MCF 10A (cell line): Measurements from ENCODE around the gene NR1D2. TPM values are rescaled to one million over a fixed set of nuclear protein-coding genes. Genes with fewer than 3 reads are reported as not detected.

ENCODE experiments used
- BruUV-seq: library from RNA; stranded (reverse); fragments of 400-500 nt; replicated peaks from 2 replicates; lab custom pipeline; 2021; lab: Mats Ljungman, UMichigan
- CTCF ChIA-PET: fragments of 300-600 bp; sonication (Branson Sonifier 250); formaldehyde crosslinking; extraction: SDS; loops from one replicate; lab custom pipeline; 2021; ENCODE audit warnings: antibody characterized with exemption, inconsistent platforms; lab: Yijun Ruan, JAX
- POLR2A ChIA-PET: fragments of 300-600, 350-650 bp; sonication (Branson Sonifier 250); formaldehyde crosslinking; extraction: SDS; loops from one replicate; lab custom pipeline; 2020; ENCODE audit warnings: antibody characterized with exemption, inconsistent platforms; lab: Yijun Ruan, JAX
- DNase-seq: peaks from one replicate; pipeline ENCODE4 v3.0.0-alpha.2; 2018; ENCODE audit not compliant: unreplicated experiment
- H3K27ac Mint-ChIP-seq: one replicate; pipeline ENCODE4 v1.8.0; 2022; ENCODE audit warnings: mild to moderate bottlenecking, low read depth, mixed read lengths; ENCODE audit not compliant: unreplicated experiment
- H3K27me3 Mint-ChIP-seq: one replicate; pipeline ENCODE4 v1.8.0; 2022; ENCODE audit warnings: mixed read lengths; ENCODE audit not compliant: insufficient read depth, unreplicated experiment
- H3K36me3 Mint-ChIP-seq: one replicate; pipeline ENCODE4 v1.8.0; 2022; ENCODE audit warnings: mild to moderate bottlenecking, moderate library complexity, mixed read lengths; ENCODE audit not compliant: insufficient read depth, unreplicated experiment
- H3K4me1 Mint-ChIP-seq: one replicate; pipeline ENCODE4 v1.8.0; 2022; ENCODE audit warnings: mixed read lengths; ENCODE audit not compliant: insufficient read depth, unreplicated experiment
- H3K4me3 Mint-ChIP-seq: one replicate; pipeline ENCODE4 v1.8.0; 2022; ENCODE audit warnings: mild to moderate bottlenecking, moderate library complexity, mixed read lengths; ENCODE audit not compliant: unreplicated experiment
- H3K9me3 Mint-ChIP-seq: one replicate; pipeline ENCODE4 v1.8.0; 2022; ENCODE audit warnings: mixed read lengths; ENCODE audit not compliant: unreplicated experiment
- CTCF ChIP-seq: fragments of 200-600 bp; IDR thresholded peaks from one replicate; pipeline ENCODE4 v1.8.0; 2022; ENCODE audit warnings: antibody characterized with exemption, mild to moderate bottlenecking; ENCODE audit not compliant: unreplicated experiment
- intact Hi-C: fragments of 100-400 bp; cut with micrococcal nuclease; formaldehyde crosslinking; loops from 2 replicates; pipeline ENCODE4 v1.14.1; 2022
- total RNA-seq: library from RNA; stranded (reverse); gene quantifications from 2 replicates; pipeline ENCODE4 v1.2.3, GENCODE V29; 2022

Gene NR1D2
- total RNA-seq, 1 experiment from 2014 or later, result 19.4 TPM

DNA sequence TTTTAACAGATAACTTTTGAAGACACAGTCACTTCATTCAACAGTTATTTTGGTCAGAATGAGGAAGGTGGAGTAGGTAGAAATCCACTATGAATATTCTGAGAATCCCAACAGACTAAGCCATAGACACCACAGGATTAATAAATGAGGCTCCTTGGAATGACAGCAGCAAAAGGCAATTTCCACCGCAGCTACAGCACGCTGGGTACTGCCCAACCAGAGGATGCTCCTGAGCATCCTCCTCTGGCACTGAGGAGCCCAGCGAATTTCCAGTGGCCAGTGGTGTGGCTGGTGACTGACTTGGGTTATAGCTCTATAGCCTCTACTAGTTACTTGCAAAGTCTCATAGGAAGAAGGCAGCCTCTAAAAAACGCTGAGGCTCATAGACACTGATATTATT lies 3.6 kb upstream of the NR1D2 start:
- TF ChIP-seq CTCF, result no peak
- ChIA-PET CTCF (no interaction called here), POLR2A (interaction anchor here (0.8 to 2.2 kb wide), 2 partner anchors 24 to 63 kb away, joined by 3 to 18 read pairs; partner anchors contain the start of genes NKIRAS1 and RPL15)
- peaks cover 11% of the 10 kb centered on the region for H3K4me1 Mint-ChIP-seq
- no peaks in the 10 kb centered on the region for H3K36me3 Mint-ChIP-seq
- H3K9me3 Mint-ChIP-seq, result no peaks in the 10 kb centered on the region
- H3K27me3 Mint-ChIP-seq, result no peaks in the 10 kb centered on the region
- no peak for DNase-seq
- intact Hi-C loops, result no loop called here
- no peak overlapping the region for H3K4me3 Mint-ChIP-seq
- H3K27ac Mint-ChIP-seq, result no peak overlapping the region
- no TSS peak for BruUV-seq

GRCh38 chr3:23942546-23942945 lies 2.5 kb upstream of the NR1D2 start:
- ChIA-PET POLR2A (interaction anchor here (9.9 kb wide), 1 partner anchor 23 kb away, joined by 234 read pairs; the partner anchor contains the start of genes NKIRAS1 and RPL15), CTCF (interaction anchor here (0.6 to 0.7 kb wide), 2 partner anchors 59 to 919 kb away, joined by 3 to 6 read pairs; no protein-coding TSS in a partner anchor)
- Mint-ChIP-seq H3K27ac (no peak overlapping the region), H3K4me1 (peaks cover 14% of the 10 kb centered on the region), H3K27me3 (no peaks in the 10 kb centered on the region), H3K4me3 (no peak overlapping the region), H3K9me3 (no peaks in the 10 kb centered on the region), H3K36me3 (peaks cover 6% of the 10 kb centered on the region)
- no TSS peak for BruUV-seq
- intact Hi-C loops, result no loop called here
- TF ChIP-seq CTCF, result no peak
- DNase-seq, result no peak

DNA sequence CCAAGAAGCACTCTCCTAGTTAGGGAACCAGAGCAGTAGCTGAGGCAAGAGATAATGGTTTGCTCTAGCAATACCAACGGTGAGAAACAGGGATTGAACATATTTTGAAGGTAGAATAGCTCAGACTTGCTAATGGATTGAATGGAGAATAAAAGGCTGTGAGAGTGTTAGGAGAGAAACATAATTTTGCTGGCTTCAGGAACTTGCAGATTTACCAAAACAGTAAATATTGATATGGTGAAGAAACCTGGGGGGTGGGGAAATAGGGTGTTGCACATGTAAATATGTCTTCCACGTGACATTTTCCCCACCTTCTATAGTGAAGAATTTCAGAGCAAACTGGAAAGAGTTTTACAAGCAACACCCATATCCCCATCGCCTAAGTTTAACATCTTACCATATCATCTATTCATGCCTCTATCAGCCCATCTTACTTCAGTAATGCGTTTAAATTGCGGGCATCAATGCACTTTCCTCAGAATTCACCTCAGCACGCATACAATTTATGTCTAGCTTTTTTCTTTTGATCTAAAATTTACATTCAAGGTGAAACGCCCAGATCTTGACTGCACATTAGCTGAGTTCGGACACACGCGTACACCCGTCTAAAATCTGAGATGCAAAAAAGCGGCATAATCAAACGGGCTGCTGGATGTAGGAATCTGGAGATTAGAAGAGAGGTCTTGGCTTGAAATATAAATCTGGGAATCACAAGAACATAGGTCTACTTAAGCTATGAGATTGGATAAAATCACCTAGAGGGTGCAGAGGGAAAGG lies 891 bp upstream of the NR1D2 start:
- no peak for DNase-seq
- POLR2A ChIA-PET, result interaction anchor here (0.7 to 9.9 kb wide), 3 partner anchors 15 to 52 kb away, joined by 3 to 234 read pairs (median 5); partner anchors contain the start of genes NKIRAS1 and RPL15
- TF ChIP-seq CTCF, result no peak
- BruUV-seq, result no TSS peak
- CTCF ChIA-PET, result interaction anchor here (0.7 to 1.2 kb wide), 2 partner anchors 29 to 110 kb away, joined by 3 read pairs; no protein-coding TSS in a partner anchor
- intact Hi-C loops, result no loop called here
- peak overlapping the region; percentile 73 for H3K4me3 Mint-ChIP-seq
- H3K27me3 Mint-ChIP-seq, result no peaks in the 10 kb centered on the region
- no peaks in the 10 kb centered on the region for H3K9me3 Mint-ChIP-seq
- peaks cover 14% of the 10 kb centered on the region for H3K4me1 Mint-ChIP-seq
- H3K36me3 Mint-ChIP-seq, result peaks cover 6% of the 10 kb centered on the region
- H3K27ac Mint-ChIP-seq, result peak overlapping the region; percentile 84

DNA sequence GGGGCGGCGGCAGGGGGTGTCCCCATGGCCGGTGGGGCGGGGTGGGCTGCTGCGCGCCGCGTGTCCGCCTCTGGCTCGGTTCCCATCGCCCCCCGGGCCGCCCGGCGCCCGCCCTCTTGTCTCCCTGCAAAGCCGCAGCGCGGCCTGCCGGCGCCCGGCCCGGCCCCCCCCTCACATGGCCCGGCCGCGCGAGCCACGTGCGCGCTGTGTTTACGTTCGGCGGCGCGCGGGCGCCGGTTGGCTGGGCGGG lies 502 bp downstream of the NR1D2 start:
- Mint-ChIP-seq H3K36me3 (peaks cover 6% of the 10 kb centered on the region), H3K27ac (no peak overlapping the region), H3K4me3 (peak overlapping the region; percentile 73), H3K9me3 (no peaks in the 10 kb centered on the region), H3K27me3 (no peaks in the 10 kb centered on the region), H3K4me1 (peaks cover 27% of the 10 kb centered on the region)
- intact Hi-C loops, result loop anchor here (5.0 kb wide), 1 partner anchor 58 kb away; no protein-coding TSS in a partner anchor
- TF ChIP-seq CTCF, result no peak
- BruUV-seq, result no TSS peak
- ChIA-PET CTCF (no interaction called here), POLR2A (interaction anchor here (1.1 to 9.9 kb wide), 6 partner anchors 10 to 53 kb away, joined by 4 to 234 read pairs (median 8); partner anchors contain the start of genes NKIRAS1 and RPL15)
- no peak for DNase-seq
